Kidney (tissue), 14 donors: Measurements from ENCODE around the gene EHMT2. TPM values are rescaled to one million over a fixed set of nuclear protein-coding genes. Genes with fewer than 3 reads are reported as not detected.

Source experiments
- DNase-seq, 5 donors: peaks; one replicate each; pipeline ENCODE4 v3.0.0-alpha.2; 2013 to 2020
- FAIRE-seq: peaks from 2 replicates; lab custom pipeline; 2012; peaks lifted over from hg19 to GRCh38; lab: Jason Lieb, UNC
- H3K27ac ChIP-seq, 2 donors: one replicate each; pipeline ENCODE4 v1.7.0; 2013; ENCODE audit warnings: low read depth in 2 of 2, low read length in 2 of 2, inconsistent platforms in 1 of 2
- H3K27me3 ChIP-seq: one replicate; pipeline ENCODE4 v1.7.1; 2013; ENCODE audit warnings: low read length, inconsistent platforms; ENCODE audit not compliant: control insufficient read depth, insufficient read depth
- H3K36me3 ChIP-seq, 3 donors: one replicate each; pipeline versions ENCODE4 v1.7.0 to v1.7.1; 2013; ENCODE audit warnings: low read length in 3 of 3, control low read depth in 1 of 3, inconsistent platforms in 1 of 3; ENCODE audit not compliant: insufficient read depth in 3 of 3, control insufficient read depth in 2 of 3
- H3K4me1 ChIP-seq, 3 donors: one replicate each; pipeline versions ENCODE4 v1.7.0 to v1.7.1; 2013; ENCODE audit warnings: low read length in 3 of 3, inconsistent platforms in 1 of 3, low read depth in 1 of 3; ENCODE audit not compliant: control insufficient read depth in 2 of 3, insufficient read depth in 2 of 3
- H3K4me3 ChIP-seq, 3 donors: one replicate each; pipeline versions ENCODE4 v1.7.0 to v1.8.1; 2013; ENCODE audit warnings: low read length in 3 of 3, control low read depth in 1 of 3, inconsistent platforms in 1 of 3
- H3K9ac ChIP-seq, 3 donors: one replicate each; pipeline versions ENCODE4 v1.7.0 to v1.7.1; 2013; ENCODE audit warnings: low read length in 3 of 3, control low read depth in 1 of 3, inconsistent platforms in 1 of 3
- H3K9me3 ChIP-seq, 3 donors: one replicate each; pipeline versions ENCODE4 v1.7.0 to v1.7.1; 2013; ENCODE audit warnings: low read length in 3 of 3, control low read depth in 1 of 3, inconsistent platforms in 1 of 3; ENCODE audit not compliant: control insufficient read depth in 2 of 3, insufficient read depth in 1 of 3
- CTCF ChIP-seq: IDR thresholded peaks from 3 replicates; pipeline ENCODE4 v1.5.1; 2012; ENCODE audit warnings: mild to moderate bottlenecking, moderate library complexity, borderline replicate concordance; ENCODE audit not compliant: insufficient read depth; ENCODE audit errors: extremely low read depth
- intact Hi-C: fragments of 100-400 bp; cut with DNase I; formaldehyde crosslinking; loops from one replicate; pipeline ENCODE4 v1.11.1; 2022
- polyA plus RNA-seq: library from polyadenylated mRNA; stranded (reverse); fragments of 350-450 nt; fragmentation: Illumina TruSeq; extraction: RNeasy Lipid Tissue Mini Kit (QIAGEN cat#74804); gene quantifications from one replicate; pipeline ENCODE4 v1.2.3, GENCODE V29; 2014; ENCODE audit warnings: low read depth, low replicate concordance; ENCODE audit not compliant: insufficient read depth
- total RNA-seq: library from RNA; stranded (reverse); fragmentation: NEBNext Ultra II Directional; extraction: Animal tissue kit (Norgen Biotek cat#: 25700); gene quantifications from one replicate; pipeline ENCODE4 v1.2.1, GENCODE V29; 2021
- donor health status: control.
- donor health status: control.
- donor health status: control.
- donor health status: control.
- donor health status: control.
- donor health status: DM: yes; HTN: yes; CAD: no.
- donor health status: Normal renal cell carcinoma (clear cell type).

Gene EHMT2
- total and polyA plus RNA-seq, 2 donors from 2014 or later: 35.3 to 40.5 TPM

- H3K27ac ChIP-seq: peak within 1 kb of the TSS; percentile 69 to 78
- H3K9me3 ChIP-seq: no peaks in the 10 kb centered on the region
- FAIRE-seq (no peak), DNase-seq (peak in 4 of 5 donors; percentile 10 to 94 (median 38))
- no peak for TF ChIP-seq CTCF
- intact Hi-C loops: no loop called here
- H3K36me3 ChIP-seq: no peaks in the 10 kb centered on the region
- no peaks in the 10 kb centered on the region for H3K27me3 ChIP-seq
- peak within 1 kb of the TSS in 2 of 3 donors; percentile 29 to 47 for H3K4me3 ChIP-seq
- H3K9ac ChIP-seq: peak within 1 kb of the TSS in 1 of 3 donors; percentile 53
- H3K4me1 ChIP-seq: peaks cover 0 to 6% (median 0%) of the 10 kb centered on the region in 3 donors
These were observed 48.2 kb upstream of the EHMT2 start, which contains the start of gene CFB for GRCh38 chr6:31945507-31946369. TSS of gene CFB (plus strand) at chr6:31946095. CDS start at chr6:31946222, 127 bp downstream.

- no peak for DNase-seq
- H3K9ac ChIP-seq: peak overlapping the region in 1 of 3 donors; percentile 23
- peak overlapping the region; percentile 69 to 78 for H3K27ac ChIP-seq
- intact Hi-C loops: no loop called here
- H3K4me3 ChIP-seq: peak overlapping the region in 1 of 3 donors; percentile 29
- no peaks in the 10 kb centered on the region for H3K27me3 ChIP-seq
- no peak for FAIRE-seq
- peaks cover 0 to 6% (median 0%) of the 10 kb centered on the region in 3 donors for H3K4me1 ChIP-seq
- no peaks in the 10 kb centered on the region for H3K9me3 ChIP-seq
- TF ChIP-seq CTCF: no peak
- no peaks in the 10 kb centered on the region for H3K36me3 ChIP-seq
These were observed 47.6 kb upstream of the EHMT2 start for GRCh38 chr6:31945154-31945506.

- no peak for TF ChIP-seq CTCF
- intact Hi-C loops: no loop called here
- FAIRE-seq: no peak
These were observed 46.2 kb upstream of the EHMT2 start for GRCh38 chr6:31943742-31944141.

More at GRCh38 chr6:31943742-31944141, 46.2 kb upstream of the EHMT2 start:
- Histone ChIP-seq H3K36me3 (no peaks in the 10 kb centered on the region), H3K27ac (no peak overlapping the region), H3K4me1 (peaks cover 0 to 6% (median 0%) of the 10 kb centered on the region in 3 donors), H3K9ac (no peak overlapping the region), H3K27me3 (no peaks in the 10 kb centered on the region), H3K9me3 (no peaks in the 10 kb centered on the region), H3K4me3 (no peak overlapping the region)
- no peak for DNase-seq
